HG02840 (cell line): ENCODE data around the gene LRG1.

ENCODE experiments used
- ATAC-seq: cut with Tn5 transposase; IDR thresholded peaks from one replicate; pipeline ENCODE4 v1.9.1; 2021; ENCODE audit warnings: mild to moderate bottlenecking, moderate library complexity, moderate number of reproducible peaks; ENCODE audit not compliant: unreplicated experiment, low FRiP score

Gene LRG1, protein sequence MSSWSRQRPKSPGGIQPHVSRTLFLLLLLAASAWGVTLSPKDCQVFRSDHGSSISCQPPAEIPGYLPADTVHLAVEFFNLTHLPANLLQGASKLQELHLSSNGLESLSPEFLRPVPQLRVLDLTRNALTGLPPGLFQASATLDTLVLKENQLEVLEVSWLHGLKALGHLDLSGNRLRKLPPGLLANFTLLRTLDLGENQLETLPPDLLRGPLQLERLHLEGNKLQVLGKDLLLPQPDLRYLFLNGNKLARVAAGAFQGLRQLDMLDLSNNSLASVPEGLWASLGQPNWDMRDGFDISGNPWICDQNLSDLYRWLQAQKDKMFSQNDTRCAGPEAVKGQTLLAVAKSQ

DNA sequence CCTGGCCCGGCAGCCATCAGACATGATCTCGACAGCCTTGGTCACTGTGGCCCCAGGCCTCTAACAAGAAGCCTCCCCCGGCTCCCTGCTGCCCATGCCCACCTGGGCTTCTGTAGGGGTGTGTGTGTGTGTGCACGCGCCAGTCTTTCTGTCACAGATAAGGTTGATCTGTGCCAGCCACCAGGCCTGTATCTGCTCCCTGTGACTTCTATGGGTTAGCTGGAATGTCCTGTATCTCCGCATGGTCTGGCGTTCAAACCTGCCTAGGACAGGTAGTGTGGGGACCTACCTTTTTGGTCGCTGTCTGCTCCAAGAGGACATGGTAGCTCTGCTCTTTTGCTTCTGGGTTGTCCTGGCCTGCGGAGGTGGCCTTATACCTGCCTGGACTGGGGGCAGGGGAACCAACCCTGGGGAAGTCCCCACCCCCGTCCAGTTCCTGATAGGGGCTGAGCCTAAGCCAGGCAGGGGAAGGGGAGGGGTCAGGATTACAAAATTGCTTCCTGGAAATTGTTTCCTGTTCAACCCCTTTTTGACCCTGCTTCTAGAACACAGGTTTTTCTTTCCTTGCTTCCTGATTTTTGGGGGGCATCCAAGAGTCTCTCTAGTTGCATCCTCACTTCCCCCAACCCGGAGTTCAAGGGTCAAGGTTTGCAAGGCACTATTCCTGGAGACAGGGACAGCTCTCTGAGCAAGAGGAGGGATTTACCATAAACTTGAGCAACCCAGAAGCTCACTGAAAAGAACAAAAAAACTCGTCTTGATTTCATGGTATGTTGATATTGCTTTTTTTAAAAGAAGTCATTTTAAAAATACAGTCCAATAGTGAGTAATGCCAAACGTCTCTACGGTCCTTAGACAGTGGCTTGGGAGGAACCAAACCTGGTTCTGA lies at the start of gene LRG1:
Gene LRG1, minus strand, starts transcription at position 344 of the 889 bp plus-strand sequence. Its CDS starts 23 bp downstream, at position 321.
- no peak for ATAC-seq

DNA sequence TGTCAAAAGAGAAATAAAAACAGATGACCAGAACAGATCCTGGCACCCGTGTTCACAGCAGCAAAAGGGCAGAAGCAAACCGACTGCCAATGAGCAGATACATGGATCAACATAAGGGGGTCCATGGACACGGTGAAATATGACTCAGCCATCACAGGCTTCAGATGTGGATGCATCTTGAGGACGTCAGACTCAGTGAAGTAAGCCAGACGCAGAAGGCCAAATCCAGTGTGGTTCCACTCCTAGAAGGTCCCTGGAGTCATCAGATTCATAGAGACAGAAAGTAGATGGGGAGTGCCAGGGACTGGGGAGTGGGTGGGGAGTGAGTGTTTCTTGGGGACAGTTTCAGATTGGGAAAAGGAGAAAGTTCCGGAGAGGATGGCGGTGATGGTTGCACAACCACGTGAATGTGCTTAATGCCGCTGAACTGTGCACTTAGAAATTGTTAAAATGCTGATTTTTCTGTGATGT lies 48.5 kb upstream of the LRG1 start:
- no peak for ATAC-seq

DNA sequence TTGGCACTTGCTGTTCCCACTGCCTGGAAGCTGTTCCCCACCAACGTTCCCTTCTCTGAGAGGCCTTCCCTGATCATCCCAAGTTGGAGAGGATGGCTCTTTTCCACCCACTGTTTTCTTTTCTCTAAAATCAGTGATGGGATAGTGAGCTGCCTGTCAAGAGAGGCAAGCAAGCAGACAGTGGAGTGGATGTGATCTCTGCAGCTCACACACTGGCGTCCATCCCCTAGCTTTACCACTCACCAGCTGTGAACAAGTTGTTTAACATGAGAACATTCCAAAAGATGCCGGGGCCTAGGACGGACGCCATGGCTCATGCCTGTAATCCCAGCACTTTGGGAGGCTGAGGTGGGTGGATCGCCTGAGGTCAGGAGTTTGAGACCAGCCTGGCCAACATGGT lies 47.7 kb upstream of the LRG1 start:
- no peak for ATAC-seq

DNA sequence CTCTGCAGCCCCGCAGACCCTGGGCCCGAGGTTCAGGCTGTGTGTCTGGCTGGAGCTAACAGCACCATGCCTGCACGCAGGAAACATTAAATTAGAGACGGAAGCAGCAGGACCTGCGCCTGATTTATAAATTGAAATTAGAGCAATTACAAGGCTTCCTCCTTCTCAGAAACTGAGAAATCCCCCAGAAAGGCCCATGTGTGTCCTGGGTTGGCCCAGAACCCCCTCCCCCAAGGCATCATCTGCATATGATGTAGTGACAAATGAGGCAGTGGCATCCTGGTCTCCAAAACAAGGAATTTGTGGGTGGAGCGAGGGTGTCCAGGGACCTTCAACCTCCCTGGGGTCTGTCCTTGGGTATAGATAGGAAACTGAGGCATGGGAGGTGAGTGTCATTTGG lies 46.9 kb upstream of the LRG1 start:
- no peak for ATAC-seq

DNA sequence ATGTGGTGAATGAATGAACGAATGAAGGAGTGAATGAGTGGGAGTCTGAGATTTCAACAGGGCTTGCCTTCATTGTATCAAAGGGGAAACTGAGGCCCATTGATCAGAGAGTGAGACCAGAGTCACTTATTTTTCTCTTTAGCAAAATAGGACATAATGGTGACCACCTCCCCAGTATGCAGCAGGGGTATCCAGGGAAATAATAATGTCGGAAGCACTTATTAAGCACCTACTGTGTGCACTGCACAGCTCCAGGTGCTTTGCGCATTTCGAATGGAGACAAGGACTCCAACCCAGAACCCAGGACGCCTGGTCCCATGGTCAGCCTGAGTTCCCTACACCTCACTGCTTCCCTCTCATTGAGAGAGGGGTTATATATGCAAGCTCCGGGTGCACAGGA lies 46.4 kb upstream of the LRG1 start:
- ATAC-seq: no peak

DNA sequence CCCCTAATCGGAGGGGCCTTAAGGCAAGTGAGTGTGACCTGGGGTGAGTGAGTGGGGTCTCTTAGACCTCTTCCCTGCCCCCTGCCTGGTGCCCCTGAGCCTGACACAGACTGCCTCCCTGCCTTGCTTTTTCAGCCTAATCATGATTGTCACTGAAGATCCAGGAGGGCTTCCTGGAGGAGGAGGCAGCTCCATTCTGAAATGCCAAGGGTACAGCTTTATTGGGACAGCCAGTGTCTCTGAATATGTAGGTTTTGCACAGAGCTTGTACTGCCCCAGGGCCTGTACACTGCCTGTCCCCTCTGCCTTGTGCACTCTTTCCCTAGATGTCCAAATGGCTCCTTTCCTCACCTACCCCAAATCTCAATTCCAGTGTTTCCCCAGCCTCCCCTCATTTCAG lies 45.7 kb upstream of the LRG1 start:
- ATAC-seq: no peak

DNA sequence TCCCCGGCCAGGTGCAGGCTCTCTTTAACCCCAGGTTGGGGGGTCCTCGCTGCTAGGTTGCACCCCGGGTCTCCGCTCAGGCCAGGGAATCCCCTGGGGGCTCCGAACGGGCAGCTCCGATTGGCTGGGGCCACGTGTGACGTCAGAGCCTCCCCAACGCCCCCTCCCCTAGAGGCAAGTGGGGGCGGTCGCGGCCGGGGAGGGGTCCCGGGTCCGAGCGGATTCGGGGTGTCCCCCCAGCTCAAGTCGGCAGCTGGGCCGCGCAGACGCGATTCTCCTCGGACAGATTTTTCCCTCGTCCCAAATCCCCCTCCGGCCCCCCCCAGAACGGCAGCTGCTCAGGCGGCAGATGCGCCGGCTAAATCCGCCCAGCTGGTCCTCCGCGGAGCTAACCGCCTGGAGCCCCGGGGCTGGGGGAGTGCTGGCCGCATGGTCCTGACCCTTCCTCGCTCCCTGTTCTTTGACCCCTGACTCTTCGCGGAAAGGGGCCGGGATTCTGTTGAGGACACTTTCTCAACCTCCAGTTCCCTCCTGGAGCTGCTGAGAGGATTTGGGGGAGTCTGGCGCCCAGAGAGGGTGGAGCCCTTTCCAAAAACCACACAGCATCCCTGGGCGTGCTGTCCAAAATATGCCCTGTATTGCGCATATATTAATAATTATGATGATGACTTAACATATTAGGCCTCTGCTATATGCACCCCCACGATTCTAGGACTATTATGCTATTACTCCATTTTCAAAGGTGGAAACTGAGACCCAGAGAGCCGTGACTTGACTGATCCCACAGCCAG lies 45.0 kb upstream of the LRG1 start:
- ATAC-seq: no peak

DNA sequence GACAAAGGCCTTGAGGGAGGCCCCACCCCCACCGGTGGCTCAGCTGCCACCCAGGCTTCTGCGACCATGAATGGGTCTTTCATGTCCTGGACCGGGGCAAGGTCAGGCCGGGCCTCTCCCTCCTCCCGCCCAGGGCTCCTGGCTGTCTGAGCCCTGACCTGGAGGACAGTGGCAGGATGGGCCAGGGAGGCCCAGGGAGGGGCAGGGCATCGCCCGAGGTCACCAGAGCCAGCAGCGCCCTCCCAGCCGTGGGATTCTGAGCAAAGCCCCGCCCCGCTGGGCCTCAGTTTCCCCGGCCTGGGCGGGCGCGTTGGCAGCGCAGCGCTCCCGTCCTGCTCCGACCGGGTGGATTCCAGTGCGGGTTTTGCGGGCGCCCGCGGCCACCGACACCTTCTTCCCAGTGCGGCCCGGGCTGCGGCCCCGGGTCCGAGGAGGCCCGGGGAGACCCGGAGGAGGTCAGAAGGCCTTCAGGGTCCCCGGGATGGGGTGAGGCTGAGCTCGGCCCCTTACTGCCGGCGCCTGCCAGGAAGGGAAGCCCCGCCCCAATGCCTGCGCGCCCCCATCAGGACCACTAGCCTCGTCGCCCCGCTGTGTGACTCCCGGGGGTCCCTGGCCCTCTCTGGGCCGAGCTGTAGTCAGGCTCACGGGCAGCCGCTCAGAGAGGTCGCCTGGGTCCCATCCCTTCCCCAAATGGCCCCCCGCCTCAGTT lies 44.3 kb upstream of the LRG1 start:
- no peak for ATAC-seq

DNA sequence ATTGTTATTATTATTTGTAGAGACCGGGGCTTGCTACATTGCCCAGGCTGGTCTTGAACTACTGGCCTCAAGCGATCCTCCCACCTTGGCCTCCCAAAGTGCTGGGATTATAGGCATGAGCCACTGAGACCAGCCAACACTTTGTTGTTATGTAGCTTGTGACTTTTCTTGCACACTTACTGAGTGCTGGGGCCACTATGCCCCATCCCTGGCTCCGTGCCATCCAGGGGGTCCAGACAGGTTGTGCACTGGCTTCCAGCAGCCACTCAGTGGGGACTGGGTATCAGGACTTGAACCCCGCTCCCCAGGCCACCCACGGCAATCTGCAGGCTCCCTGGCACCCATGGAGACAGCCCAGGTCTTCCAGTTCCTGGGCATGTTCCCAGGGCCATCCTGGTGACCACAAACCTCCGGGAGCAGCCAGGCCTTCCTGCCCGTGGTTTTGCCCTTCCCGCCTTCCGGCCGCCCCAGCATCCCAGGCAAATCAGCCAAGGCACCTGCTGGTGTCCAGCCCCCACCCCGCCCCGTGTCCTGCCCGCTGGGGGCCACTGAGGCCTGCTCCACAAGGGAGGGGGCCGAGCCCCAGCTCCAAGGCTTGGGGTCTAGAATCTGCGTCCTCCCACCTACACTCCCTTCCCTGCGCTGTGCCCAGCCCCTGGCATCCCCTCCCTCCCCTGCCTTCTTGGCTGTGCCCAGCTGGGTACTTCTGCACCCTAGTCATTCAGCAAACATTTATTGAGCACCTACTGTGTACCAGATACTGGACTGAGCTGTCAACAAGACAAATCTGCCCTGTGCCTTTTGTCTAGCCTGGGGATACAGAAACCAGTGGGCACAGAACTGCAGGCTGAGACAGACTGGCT lies 43.4 kb upstream of the LRG1 start:
- no peak for ATAC-seq

DNA sequence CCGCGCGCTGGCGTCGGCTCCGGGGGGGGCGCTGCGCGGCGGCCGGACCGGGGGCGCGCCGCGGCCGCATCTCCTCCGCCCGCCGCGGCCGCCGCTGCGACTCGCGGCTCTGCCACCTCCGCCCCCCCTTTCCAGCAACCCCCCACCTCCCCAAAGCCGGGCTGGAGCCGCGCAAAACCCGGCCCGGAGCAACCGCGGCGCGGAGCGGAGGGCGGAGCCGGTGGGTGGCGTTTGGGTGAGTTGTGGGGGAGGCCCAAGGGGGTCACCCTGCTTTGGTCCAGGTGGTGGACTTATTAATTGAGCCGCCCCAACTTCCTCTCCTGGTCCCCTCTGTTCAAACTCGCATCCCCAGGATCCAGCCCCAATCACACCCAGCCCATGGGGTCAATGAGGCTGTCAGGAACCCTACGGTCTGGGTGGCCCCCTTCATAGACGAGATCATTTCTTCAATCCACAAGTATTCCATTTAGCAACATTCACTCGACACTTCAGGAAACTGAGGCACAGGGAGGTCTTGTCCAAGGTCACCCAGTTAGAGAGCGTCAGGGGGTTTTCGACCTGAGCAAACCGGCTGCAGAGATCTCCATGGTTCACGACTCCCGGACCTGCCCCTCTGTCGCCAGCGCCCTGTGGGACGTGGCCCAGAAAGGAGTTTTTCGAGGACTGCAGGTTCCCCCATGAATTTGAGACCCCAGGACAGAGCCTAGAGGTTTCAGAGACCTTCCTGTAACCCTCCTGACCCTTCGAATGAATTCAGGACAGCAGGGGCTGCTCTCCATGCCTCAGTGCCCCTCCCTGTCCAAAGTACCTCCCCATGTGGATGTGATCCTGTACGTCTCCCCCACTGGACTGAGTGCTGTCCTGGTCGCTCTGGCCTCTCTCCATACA lies 42.1 kb upstream of the LRG1 start:
- ATAC-seq: no peak

DNA sequence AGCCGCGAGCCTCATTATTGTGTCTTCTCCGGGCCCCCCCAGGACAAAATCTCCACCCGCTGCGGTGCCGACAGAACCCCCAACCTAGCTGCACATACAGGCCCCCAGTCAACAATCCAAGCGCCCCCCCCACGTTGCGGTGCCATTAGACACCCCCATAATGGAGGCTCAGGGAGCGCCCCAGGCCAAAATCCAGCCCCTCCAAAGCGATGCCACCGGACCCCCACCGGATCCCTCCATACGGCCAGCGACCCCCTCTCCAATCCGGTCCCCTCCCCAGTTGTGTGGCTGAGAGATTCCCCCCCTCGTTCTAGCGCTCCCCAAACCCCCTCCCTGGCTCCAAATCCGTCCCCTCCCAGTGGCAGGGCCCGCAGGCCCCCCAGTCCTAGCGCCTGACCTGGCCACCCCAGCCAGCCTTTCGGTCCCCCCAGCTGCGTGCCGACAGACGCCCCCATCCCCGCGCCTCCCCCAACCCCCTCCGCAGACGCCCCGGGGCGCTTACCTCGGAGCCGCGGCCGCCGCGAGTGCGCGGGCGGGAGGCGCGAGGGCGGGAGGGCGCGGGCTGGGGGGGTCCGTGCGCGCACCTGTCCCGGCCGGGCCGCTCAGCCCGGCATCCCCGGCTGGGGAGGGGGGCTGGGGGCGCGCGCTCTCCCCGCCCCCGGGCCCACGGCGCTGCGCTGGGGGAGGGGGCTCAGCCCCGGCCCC lies 41.3 kb upstream of the LRG1 start:
- ATAC-seq: no peak

DNA sequence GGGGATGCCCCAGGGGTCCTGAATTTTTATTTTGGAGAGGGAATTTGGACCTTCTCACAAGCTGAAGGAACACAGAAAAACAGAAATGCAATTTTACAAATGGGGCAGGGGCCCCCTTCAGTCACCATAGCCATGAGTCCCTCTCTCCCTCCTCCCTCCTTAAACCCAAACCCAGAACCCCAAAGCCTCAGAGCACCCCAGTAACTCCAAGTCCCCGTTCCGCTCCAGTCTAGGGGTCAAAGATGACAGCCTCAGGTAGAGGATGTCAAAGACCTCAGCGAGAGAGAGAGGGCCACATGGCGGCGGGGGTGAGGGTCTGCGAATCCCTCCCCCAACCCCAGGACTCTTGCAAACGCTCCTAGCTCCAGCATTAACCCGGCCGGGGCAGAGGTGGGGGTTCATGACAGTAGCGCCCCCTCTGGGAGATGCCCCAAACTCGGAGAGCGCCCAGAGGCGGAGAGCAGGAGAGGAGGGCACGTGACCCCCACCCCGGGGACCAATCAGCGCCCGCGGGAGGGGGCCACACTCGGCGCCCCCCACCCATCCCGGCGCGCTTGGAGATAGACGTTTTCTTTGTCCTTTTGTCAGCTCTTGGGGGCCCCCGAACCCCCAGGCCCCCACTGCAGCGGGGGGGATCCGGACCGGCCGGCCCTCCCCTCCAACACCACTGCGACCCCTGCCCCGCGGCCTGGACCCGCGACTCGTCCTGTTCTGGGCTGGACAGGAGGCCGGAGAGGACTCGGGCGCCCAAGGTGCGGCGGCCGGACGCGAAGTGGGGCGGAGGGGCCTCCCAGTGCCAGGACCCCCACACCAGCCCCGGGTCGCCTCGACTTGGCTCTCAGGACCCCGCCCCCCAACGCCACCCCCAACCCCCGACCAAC lies 40.4 kb upstream of the LRG1 start:
- no peak for ATAC-seq

DNA sequence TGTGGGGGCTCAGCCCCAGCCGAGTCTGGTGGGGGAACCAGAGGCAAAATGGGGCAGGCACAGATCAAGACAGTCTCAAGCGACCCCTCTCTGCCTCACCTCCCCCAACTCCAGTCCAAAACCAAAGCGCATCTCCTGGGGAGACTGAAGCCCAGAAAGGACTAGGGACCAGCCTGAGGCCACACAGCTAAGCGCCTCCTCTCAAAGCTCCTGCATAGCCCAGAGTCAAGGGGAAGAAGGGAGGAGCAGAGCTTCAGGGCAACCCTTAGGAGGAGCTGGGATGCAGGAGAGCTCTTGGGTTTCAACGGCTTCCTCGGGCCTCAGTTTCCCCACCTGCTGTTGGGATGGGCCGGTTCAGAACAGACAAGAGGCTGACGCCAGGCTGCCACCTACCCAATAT lies 39.6 kb upstream of the LRG1 start:
- ATAC-seq: no peak

DNA sequence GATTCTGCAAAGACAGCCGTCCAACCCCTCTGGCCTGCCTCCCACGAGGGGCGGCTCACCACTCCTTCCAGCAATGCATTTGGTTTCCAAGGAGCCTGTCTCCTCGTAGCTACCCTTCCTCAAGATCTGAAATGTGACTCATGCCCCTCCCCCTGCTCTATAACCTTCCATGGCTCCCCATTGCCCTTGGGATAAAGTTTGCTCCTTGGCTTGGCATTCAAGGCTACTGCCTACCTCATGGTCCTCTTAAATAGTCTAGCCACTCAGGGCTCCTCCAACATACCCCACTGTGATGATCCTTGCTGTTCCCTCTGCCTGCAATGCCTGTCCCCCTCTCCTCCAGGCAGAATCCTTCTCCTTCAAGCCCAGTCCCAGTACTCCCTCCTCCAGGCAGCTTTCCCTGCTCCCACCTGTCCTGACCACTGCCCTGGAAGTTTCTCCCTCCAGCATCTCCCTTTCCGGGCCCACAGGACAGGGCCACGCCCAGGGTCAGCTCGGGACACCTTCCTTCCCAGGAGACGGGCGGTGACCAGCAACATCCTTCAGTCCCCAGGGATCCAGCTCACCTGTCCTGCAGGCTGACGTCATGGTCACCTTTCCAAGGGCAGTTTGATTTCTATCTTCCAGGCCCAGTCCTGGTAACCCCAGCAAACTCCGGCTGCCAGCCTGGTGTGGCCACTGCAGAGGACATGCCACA lies 38.9 kb upstream of the LRG1 start:
- no peak for ATAC-seq

DNA sequence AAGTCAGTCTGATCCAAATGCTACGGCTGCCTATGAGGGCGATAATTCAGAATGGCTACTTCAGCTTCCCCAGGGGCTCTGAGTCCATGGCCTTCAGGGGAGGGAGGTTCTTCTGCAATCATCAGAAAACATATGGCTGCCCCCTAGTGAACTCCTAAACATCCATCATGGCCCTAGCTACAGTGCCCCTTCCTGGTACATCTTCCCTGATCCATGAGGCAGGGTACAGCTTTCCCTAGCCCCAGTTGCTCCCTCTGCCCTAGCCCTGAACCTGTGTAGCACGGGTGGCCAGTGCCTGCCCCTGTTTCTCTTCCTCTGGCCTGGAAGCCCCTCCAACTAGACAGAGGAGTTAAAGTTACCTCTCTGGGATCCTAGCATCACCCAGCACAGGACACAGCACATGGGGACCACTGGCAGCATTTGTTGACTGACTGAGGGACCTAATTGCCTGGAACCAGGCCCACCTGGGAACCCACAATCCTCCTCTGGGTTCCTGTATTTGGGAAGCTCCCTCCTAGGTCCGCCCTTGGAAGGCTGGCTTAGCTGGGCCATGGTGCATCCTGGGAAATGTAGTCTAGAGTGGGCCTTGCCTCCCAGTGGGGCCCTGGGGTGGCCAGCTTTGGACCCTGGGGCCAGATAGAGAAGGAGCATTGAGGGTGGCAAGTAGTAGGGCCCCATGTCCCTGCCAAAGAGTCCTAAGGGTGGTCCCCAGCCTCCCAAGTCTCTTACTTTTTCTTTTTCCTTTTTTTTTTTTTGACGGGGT lies 37.4 kb upstream of the LRG1 start:
- ATAC-seq: no peak
